Kidney glomerular epithelial cell (primary cell): ENCODE data around the gene FBXO2.

Experiments
- DNase-seq: peaks from one replicate; lab custom pipeline; 2025; lab: John Stamatoyannopoulos, UW

Gene FBXO2

GRCh38 chr1:11653101-11653860 lies 948 bp downstream of the FBXO2 start:
- no peak for DNase-seq

DNA sequence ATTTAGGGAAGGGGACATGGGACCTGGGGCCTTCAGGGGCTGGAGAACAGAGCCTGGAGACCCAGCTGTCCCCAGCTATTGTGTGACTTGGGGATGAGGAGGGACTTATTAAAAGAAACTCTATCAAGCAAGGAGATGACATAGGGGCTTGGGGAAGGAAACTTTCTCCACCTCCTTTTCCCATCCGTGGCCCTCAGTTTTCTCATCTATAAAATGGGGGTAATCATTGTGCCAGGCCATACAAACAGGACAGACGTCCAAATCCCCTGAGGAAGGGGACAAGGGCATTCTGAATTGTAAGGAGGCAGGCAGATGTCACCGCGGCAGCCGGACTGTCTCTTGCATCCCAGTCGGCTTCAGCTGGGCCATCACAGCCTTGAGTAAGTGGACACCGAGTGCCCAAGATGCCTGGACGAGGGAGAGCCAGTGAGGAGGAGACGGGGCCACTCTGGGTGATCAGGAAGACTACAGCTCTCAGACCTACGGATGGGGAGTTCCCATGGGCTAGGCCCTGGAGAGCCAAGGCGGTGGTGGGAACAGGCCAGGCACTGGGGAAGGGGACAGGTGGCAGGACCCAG lies 1.9 kb downstream of the FBXO2 start:
- no peak for DNase-seq

DNA sequence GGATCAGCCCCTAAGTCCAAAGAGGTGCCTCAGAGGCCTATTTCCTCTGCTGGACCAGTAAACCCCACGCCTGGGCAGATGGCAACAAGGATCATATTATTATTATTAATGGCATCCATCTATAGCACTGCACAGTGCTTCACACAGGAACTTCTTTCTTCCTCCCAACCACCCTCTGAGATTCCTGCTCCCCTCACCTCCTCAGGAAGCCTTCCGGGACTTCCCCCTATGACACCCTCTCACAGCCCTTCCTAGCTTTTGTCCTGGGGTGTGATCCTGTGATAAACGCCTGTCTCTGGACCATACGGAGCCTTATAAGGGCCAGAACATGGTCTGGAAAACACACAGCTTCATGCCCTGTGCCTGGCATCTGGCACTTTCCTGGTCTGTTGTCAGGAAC lies 3.2 kb downstream of the FBXO2 start:
- no peak for DNase-seq

GRCh38 chr1:11650331-11650991 lies 3.8 kb downstream of the FBXO2 start:
- DNase-seq = peak; percentile 67

DNA sequence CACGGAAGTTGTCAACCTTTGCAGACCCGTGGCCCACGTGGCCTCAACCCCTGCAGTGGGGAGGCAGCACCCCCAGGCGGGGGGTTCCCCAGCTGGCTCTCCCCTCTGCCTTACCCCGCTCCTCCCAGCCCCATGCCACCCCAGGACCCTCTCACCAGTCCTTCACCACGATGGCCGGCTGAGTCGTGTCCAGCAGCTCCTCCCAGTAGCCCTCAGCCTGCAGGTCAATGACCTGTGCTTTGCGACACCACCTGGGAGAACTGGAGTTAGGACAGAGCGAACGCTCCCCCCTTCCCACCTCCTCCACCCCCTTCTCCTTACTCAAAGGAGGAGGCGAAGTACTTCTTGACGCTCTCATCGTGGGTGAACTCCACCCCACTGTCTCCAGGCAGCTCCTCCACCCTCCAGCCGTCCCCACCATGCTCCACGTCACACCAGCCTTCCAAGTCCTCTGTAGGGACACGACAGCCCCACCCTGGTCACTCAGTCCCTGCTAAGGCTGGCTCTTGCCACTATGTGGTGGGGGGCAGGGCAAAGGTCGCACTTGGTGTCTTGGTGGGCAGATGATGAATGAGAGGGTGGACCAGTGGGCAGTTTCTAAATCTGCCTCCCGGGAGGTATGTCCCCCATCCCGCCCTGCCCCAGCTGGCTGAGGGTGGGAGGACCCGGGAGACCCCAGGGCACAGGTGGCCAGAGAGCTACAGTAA lies 4.5 kb downstream of the FBXO2 start:
- no peak for DNase-seq

DNA sequence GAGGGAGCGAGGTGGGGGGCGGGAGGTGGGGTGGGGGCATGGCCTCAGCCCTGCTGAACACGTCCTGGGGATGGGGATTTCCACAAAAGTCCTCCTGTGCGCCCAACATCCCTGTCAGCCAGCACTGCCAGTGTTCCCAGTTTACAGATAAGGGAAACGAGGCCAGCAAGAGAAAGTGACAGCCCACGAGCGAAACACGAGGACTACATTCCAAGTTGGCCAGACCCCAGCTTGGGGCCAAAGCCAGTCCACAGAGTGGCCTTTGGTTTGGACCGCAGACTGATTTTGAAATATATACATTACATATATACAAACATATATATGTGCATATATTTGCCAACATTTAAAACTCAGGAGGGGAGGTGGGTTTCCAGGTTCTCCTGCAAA lies 5.0 kb downstream of the FBXO2 start:
- no peak for DNase-seq

DNA sequence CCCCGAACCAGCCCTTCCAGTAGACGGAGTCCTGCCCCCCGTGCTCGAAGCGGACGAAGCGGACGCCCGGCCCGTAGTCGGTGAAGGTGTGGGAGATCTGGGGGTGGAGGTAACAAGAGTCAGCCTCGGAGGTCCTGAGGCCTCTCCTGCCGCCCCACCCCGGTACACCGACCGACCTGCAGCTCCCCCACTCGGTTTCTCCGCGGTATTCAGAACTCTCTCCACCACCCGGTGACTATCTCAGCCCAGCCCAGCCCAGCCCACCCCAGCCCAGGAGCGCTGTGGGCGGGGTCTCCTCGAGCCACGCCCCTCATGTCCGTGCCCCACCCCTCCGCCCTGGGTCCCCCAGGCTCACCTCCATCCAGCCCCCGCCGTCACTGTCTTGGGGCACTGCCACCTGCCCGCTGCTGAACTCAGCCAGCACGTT lies 5.5 kb downstream of the FBXO2 start:
- no peak for DNase-seq

DNA sequence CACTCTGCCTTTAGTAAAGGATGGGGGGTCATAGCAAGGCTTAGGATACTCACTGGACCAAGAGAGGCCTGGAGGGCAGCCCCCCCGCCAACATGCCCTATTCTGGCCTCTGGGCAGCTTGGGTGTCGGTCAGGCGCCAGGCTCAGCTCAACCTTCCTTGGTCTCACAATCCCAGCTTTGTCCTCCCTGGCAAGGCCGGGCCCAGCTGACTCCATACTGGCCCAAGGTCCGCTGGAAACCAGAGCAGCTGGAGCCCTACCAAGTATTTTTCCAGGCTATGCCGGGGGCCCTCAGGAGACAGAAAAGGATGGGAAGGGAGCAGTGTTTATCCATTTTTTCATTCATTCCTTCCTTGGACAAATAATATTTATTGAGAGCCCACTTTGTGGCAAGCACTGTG lies 6.2 kb downstream of the FBXO2 start:
- no peak for DNase-seq

- no peak for DNase-seq
Measured at GRCh38 chr1:11647333-11647732, 6.9 kb downstream of the FBXO2 start.

- DNase-seq = no peak
Measured at GRCh38 chr1:11646317-11646716, 7.9 kb downstream of the FBXO2 start.

GRCh38 chr1:11645670-11646265 lies 8.5 kb downstream of the FBXO2 start:
- peak; percentile 37 for DNase-seq

GRCh38 chr1:11645270-11645669 lies 9.0 kb downstream of the FBXO2 start:
- no peak for DNase-seq

- no peak for DNase-seq
Measured at GRCh38 chr1:11643782-11644181, 10.4 kb downstream of the FBXO2 start.

DNA sequence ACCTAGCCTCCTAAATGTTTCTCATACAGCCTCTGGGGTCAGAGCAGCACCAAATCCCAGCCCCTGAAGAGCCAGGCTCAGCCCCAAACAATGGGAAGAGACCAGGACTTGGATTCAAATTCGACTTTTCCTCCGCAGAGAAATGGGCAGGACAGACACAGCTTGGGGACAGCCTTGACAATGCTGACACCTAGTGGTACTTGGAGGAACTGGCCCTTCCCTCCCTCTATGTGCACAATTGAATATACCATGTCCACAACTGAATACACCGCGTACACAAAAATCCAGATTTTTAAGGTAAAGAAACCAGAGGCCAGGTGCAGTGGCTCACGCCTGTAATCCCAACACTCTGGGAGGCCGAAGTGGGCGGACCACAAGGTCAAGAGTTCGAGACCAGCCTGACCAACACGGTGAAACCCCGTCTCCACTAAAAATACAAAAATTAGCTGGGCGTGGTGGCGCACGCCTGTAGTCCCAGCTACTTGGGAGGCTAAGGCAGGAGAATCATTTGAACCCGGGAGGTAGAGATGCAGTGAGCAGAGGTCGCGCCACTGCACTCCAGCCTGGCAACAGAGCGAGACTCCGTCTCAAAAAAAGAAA lies 11.7 kb downstream of the FBXO2 start:
- DNase-seq = peak; percentile 44

DNA sequence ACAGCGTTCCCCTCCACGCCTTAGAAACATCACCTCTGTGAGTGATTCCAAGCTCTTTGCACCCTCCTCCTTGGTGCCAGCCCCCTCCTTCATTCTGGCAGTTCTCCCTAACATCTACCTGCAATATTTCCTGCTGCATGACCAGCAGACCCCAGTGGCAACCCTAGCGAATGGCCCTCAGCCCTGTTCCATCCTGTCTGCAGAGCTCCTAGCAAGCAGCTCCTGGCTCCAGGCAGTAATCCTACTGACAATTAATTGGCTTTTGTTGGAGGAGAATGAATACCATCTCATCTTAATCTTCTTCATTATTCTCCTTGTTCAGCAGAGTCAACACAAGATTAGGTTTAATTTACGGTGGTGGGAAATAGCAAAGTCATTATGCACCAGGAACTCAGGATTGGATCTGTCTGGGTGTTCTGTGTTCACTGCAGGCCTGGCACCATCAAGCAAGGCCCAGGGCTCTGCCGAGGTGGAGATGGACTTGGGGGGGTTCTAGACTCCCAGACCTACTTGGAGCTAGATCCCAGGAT lies 12.4 kb downstream of the FBXO2 start:
- DNase-seq = no peak

GRCh38 chr1:11640944-11641343 lies 13.3 kb downstream of the FBXO2 start:
- DNase-seq = no peak

DNA sequence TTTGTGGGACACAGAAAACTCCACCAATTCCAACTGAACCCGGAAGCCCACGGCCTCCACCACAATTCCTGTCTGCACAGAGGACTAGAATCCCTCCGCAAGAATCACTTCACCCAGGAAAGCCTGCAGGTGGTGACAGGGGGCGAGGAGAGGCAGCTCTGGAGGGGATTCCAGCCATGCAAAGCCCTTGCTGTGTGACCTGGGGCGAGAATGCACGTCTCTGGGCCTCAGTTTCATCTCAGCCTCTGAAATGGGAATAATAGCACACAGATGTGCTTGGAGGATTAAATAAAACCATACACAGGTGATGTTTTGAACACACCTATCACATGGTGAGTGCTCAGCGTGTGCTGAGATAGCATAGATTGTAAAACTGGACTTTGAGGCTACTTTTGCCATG lies 14.1 kb downstream of the FBXO2 start:
- DNase-seq = no peak

DNA sequence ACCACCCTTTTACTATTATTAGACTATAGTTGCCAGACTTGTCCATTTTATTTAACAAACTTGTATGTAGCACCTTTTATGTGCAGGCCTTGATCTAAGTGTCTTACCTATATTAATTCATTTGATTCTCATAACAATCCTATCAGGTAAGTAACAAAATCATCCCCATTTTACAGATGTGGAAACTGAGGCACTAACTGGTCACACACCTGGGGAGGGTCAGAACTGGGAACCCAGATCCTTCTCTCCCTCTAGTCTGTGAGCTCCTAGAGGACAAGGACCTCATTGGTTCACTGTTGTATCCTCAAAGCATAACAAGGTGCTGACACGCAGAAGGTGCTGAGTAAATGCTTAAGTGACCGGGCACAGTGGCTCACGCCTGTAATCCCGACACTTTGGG lies 14.9 kb downstream of the FBXO2 start:
- DNase-seq = no peak

- DNase-seq = no peak
Measured at GRCh38 chr1:11638121-11638520, 16.1 kb downstream of the FBXO2 start.

- DNase-seq = no peak
Measured at GRCh38 chr1:11634365-11635192, 19.6 kb downstream of the FBXO2 start.
